Activated CD8-positive, alpha-beta memory T cell treated with anti-CD3 and anti-CD28 coated beads for 36 hours (primary cell): ENCODE results near the gene NADK. TPM values are rescaled to one million over a fixed set of nuclear protein-coding genes. Genes with fewer than 3 reads are reported as not detected.

Experiments used
- CTCF ChIA-PET: fragments of 350-600 bp; sonication (Branson Sonifier 250); formaldehyde crosslinking; loops from one replicate; lab custom pipeline; 2021; ENCODE audit warnings: antibody characterized with exemption; lab: Charles Lee
- POLR2A ChIA-PET: fragments of 350-600 bp; sonication (Branson Sonifier 250); formaldehyde crosslinking; loops from one replicate; lab custom pipeline; 2021; ENCODE audit warnings: antibody characterized with exemption; lab: Charles Lee
- total RNA-seq, 2 experiments: library from RNA; stranded (reverse); gene quantifications; one replicate each; pipeline ENCODE4 v1.2.3, GENCODE V29; 2021

The NADK gene, protein sequence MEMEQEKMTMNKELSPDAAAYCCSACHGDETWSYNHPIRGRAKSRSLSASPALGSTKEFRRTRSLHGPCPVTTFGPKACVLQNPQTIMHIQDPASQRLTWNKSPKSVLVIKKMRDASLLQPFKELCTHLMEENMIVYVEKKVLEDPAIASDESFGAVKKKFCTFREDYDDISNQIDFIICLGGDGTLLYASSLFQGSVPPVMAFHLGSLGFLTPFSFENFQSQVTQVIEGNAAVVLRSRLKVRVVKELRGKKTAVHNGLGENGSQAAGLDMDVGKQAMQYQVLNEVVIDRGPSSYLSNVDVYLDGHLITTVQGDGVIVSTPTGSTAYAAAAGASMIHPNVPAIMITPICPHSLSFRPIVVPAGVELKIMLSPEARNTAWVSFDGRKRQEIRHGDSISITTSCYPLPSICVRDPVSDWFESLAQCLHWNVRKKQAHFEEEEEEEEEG
- total RNA-seq = 10 to 100 TPM; 82.6 to 84.5 TPM

DNA sequence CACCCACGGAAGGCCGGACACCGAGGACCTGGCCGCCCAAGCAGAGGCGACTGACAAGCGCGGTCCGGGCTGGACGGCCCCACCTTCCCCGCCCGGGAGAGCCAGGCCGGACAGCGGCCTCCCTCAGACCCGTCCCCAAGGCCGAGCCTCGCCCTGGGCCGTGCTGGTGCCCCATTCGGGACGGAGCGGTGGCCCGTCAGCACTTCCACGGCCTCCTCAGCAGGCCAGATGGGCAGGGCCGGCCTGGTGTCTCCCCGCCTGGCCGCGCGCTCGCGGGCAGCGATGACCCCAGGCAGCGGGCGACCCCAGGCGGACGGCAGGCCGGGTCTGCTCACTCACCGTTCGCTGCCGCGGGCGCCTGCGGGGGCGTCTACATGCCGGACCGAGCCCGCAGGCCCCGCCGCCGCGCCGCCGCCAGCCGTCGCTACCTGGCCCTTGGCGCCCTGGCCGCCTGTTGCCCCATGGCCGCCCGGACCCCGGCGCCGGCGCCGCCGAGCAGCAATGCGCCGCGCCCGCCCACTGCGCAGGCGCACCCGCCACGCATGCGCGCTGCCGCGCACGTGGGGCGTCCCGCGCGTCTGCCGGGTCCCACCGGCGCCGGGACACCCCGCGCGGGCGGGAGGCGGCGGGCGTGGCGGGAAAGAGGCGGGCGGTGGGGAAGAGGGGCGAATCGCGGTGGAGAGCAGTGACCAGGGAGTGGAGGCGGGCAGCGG is at the start of gene NADK:
TSS of gene NADK (minus strand) at position 521 of the 713 bp plus-strand sequence. CDS start 13,064 bp downstream, outside the sequence.
- ChIA-PET POLR2A (no interaction called here), CTCF (interaction anchor here (1.6 to 2.7 kb wide), 2 partner anchors 127 to 131 kb away, joined by 9 to 11 read pairs; no protein-coding TSS in a partner anchor)

DNA sequence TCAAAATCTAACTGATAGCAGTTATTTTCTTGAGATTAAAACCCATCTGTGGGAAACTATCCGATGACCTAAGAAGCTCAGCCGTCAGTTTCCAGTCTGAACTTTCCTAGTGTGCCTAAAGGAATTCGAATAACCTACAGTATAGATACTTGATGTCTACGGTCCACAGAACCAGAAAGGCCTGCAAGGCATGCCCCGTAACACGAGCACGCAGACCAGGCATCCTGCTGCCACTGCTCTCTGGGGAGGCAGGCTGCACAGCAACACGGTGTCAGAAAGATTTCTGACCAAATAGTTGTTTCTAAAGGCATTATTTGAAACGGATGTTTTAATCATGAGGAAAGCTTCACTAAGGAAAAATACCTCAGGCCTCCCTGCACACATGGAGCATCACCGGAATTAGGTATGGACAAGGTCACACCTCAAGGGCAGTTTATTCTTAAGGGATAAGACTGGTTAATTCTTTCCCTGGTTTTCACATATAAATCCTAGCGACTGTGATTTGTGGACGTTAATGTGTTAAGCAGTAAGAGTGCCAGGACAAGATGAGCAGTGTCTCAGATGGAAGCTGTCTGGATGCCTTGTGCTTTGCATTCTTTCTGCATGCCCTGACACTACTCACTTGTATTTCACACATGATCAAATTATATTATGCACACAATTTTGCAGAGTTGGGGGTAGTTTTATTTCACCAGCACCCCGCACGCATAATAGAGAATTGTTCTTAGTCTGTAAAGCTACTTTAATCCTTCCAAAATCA is 49.0 kb upstream of the NADK start:
- ChIA-PET CTCF (interaction anchor here (0.7 to 1.8 kb wide), 4 partner anchors 16 to 82 kb away, joined by 3 to 4 read pairs (median 4); no protein-coding TSS in a partner anchor), POLR2A (interaction anchor here (0.6 to 0.7 kb wide), 2 partner anchors 59 to 82 kb away, joined by 3 to 6 read pairs; no protein-coding TSS in a partner anchor)

GRCh38 chr1:1826356-1827088 is 48.3 kb upstream of the NADK start:
- CTCF ChIA-PET = interaction anchor here (0.6 to 1.8 kb wide), 4 partner anchors 48 to 83 kb away, joined by 3 to 5 read pairs (median 4); no protein-coding TSS in a partner anchor
- POLR2A ChIA-PET = no interaction called here

GRCh38 chr1:1825217-1825616 is 46.9 kb upstream of the NADK start:
- ChIA-PET CTCF (interaction anchor here (0.9 kb wide), 1 partner anchor 23 kb away, joined by 3 read pairs; no protein-coding TSS in a partner anchor), POLR2A (interaction anchor here (0.5 to 0.6 kb wide), 3 partner anchors 57 to 64 kb away, joined by 3 to 9 read pairs (median 3); no protein-coding TSS in a partner anchor)

GRCh38 chr1:1819762-1820161 is 41.5 kb upstream of the NADK start:
- CTCF ChIA-PET = interaction anchor here (0.6 to 2.0 kb wide), 2 partner anchors 10 to 86 kb away, joined by 3 to 6 read pairs; no protein-coding TSS in a partner anchor
- POLR2A ChIA-PET = no interaction called here

DNA sequence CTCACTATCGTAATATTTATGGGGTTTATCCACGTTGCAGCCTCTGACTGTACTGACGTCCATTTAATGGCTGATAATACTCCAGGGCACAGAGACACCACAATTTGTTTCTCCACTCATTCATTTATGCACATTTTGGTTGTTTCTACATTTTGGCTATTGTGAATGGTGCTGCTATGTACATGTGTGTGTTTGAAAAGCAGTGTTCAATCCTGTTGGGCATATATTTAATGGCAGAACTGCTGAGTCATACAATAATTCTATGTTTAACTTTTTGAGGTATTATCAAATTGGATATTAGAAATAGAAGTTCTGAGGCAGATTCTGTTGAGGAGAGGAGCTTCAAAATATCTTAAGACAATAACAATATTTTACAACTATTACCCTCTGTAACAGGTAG is 39.0 kb upstream of the NADK start:
- ChIA-PET CTCF (interaction anchor here (0.6 kb wide), 1 partner anchor 96 kb away, joined by 8 read pairs; no protein-coding TSS in a partner anchor), POLR2A (no interaction called here)

GRCh38 chr1:1815606-1816281 is 37.5 kb upstream of the NADK start:
- CTCF ChIA-PET = no interaction called here
- POLR2A ChIA-PET = no interaction called here

DNA sequence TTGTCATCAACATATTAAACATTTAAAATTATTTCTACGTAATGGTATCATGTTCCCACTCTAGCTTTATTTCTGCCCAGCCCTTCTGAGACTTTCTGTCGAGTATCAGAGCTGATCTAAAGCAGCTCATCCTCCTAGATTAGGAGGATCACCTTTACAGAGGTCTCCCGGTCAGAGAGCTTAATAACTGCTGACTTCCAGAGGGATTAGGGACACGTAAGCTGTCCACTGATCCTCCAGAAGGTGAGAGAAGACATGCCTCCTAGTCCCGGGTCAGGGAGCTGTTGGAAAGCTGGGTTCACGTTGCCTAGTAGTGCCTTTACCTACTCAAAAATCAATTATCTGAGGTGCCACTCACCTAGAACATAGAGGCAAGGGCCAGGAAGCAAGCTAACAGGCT is 31.2 kb upstream of the NADK start:
- ChIA-PET CTCF (interaction anchor here (1.6 kb wide), 1 partner anchor 99 kb away, joined by 3 read pairs; no protein-coding TSS in a partner anchor), POLR2A (no interaction called here)

DNA sequence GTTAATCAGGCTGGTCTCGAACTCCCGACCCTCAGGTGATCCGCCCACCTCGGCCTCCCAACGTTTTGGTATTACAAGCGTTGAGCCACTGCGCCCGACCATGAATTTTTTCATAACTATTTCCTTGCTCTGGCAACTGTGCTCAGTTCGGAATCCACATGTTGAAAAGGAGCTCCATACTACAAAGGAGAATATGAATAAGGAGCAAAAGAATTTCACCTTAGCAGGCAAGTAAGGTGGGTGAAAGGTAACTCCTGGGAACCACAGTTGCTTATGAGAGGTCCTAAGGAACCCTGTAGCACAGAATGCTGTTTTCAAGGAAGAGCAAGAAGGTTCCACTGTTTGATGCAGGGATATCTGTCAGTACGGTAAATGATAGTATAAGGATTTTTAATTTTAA is 29.9 kb upstream of the NADK start:
- CTCF ChIA-PET = interaction anchor here (0.8 to 1.6 kb wide), 2 partner anchors 10 to 98 kb away, joined by 3 to 4 read pairs; no protein-coding TSS in a partner anchor
- POLR2A ChIA-PET = no interaction called here

GRCh38 chr1:1806890-1807289 is 28.6 kb upstream of the NADK start:
- CTCF ChIA-PET = no interaction called here
- POLR2A ChIA-PET = no interaction called here

GRCh38 chr1:1804301-1804700 is 26.0 kb upstream of the NADK start:
- CTCF ChIA-PET = no interaction called here

DNA sequence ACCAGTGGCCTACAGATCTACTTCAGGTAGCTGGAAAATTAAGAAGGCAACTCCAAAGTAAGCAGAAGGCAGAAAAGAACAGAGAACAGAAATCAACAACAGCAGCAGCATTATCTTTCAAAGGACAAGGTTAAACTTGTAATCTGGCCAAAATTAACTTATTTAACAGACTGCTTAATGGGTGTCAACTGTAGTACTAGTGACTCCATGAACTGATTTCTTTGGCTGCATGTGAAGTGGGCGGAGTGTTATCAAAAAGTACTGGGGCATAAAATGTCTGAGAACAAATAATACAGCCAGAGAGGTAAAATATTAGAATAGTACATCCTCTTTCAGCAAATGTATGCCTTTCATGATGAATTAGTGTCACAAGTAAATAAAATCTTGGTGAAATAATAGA is 24.6 kb upstream of the NADK start:
- CTCF ChIA-PET = interaction anchor here (0.8 to 1.1 kb wide), 2 partner anchors 22 to 103 kb away, joined by 3 read pairs; no protein-coding TSS in a partner anchor
- POLR2A ChIA-PET = no interaction called here

More at GRCh38 chr1:1804301-1804700, 26.0 kb upstream of the NADK start:
- POLR2A ChIA-PET = no interaction called here

- CTCF ChIA-PET = no interaction called here
- POLR2A ChIA-PET = no interaction called here
Measured at GRCh38 chr1:1799716-1800115, 21.4 kb upstream of the NADK start.

- ChIA-PET POLR2A (no interaction called here), CTCF (no interaction called here)
Measured at GRCh38 chr1:1797731-1798341, 19.6 kb upstream of the NADK start.

DNA sequence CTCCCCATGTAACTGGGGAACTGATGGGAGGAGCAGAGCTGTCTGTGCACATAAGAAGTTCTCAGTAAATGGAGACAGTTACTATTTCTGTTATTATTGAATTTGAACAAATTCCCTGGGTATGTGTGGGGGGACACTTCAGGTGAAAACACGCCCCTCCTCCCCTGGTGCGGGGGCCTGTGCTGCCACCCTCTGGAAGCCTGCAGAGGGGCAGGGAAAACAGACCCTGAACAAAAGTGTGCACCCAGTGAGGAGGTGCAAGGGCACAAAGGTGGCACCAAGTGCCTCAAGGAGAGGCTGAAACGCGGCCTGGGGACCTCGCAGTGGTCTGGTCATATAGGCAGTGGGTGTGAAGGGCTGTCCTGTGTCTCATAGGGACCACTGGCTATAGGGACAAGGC is 18.2 kb upstream of the NADK start:
- ChIA-PET POLR2A (no interaction called here), CTCF (no interaction called here)

DNA sequence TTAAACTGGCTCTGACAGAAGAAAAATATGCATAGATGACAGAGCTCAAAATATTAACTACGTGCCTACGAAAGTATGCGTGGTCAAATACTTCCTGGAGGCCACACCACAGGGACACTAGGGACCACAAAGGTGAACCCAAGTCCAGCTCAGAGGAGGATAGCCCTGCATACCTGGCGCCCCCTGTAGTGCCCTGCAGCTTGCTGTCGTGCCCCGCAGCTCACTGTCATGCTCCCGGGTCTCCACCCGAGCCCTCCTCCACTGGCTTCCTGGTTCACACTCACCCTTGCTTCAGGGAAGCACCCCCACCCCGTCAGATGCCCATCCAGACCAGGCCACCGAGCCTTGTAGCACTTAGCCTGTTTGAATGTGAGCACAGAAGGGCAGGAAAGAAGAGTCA is 16.7 kb upstream of the NADK start:
- POLR2A ChIA-PET = no interaction called here
- CTCF ChIA-PET = no interaction called here
